Measurements from ENCODE around the gene SUDS3. TPM values are rescaled to one million over a fixed set of nuclear protein-coding genes. Genes with fewer than 3 reads are reported as not detected.

SUDS3 gene
- total RNA-seq, 1 experiment from 2014 or later = 33.5 TPM

DNA sequence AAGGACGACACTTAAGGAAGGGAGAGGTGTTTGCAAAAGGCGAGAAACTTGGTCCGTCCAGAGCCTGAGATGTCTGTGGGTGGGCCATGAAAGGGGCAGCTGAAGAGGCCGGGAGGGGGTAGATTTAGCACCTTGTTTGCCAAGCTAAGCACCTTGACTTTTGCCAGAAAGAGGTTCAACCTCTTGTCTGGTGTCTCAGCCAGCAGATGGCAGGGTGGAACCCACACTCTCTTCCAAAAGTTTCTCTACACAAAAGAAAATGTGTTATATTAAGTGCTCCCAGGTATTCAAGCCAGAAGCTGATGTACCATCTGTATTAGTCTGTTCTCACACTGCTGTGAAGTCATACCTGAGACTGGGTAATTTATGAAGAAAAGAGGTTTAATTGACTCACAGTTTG, 69.9 kb downstream of the SUDS3 start:
- no peak for DNase-seq (ENCODE audit: low read depth)

DNA sequence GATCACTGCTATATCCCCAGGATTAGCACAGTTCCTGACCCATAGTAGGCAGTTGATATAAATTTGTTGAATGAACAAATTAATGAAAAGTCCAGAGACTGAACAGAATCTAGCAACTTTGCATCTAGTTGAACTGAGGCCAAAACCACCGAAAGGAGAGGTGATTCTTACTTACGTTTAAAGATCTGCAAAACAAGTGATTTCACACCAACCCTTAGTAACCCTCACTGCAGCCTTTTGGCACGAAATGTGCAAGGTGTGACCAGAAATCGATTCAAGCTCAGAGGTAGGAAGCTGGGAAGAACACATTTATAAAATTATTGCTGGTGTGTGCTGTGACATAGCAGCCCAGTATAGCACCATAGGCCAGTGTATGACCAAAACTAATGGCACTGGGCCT, 70.8 kb downstream of the SUDS3 start:
- no peak for DNase-seq (ENCODE audit: low read depth)

DNA sequence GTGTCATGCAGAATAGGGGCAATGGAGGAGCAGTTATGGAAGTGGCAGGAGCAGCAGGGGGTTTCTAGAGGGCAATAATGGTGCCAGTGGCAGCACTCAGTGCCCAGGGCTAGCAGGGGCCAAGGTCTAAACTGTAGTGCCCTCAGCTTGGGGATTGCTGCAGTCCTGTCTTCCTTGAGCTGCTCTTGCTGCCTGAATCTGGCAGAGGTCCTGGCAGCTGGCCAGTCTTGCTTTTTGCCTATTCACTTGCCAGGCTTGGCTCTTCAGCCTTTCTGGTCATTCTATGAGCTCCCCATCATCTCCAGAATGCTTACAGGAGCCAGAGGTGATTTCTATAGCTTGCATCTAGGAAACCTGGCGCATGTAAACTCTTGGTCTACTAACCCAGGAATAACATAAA, 72.0 kb downstream of the SUDS3 start:
- DNase-seq (ENCODE audit: low read depth) = no peak

DNA sequence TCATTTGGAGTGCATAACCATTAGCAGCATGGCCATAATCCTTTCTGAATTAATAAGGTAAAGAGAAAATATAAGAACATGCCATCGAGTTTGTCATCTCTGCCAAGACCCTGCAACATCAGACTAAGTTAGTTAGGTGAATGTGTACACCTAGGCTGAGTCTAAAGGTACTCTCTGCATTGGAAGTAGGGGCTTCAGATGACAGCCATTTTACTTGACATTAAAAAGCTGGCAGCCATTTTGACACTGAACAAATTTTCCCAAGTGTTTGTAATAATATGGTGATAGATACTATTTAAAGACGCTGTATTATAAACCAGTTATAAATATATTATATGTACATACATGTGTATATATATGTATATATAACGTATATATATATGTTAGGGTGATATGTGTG, 79.0 kb downstream of the SUDS3 start:
- peak; percentile 39 for DNase-seq (ENCODE audit: low read depth)

DNA sequence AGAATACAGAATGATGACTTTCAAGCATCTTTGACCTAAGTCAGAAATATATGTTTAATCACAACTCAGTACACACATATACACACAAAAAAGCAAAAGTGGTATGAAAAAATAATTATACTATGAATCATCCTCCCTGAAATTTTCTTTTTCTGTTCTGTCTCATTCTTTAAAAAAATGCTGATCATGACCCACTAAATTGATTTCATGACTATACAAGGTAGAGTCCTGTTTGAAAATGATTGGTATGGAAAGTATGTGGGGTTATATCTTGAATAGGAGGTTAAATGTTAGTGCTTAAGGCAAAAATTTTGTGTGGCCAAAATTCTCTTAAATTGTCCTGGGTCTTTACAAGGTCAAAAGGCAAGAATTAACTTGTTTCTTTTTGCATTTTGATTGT, 80.4 kb downstream of the SUDS3 start:
- no peak for DNase-seq (ENCODE audit: low read depth)

DNA sequence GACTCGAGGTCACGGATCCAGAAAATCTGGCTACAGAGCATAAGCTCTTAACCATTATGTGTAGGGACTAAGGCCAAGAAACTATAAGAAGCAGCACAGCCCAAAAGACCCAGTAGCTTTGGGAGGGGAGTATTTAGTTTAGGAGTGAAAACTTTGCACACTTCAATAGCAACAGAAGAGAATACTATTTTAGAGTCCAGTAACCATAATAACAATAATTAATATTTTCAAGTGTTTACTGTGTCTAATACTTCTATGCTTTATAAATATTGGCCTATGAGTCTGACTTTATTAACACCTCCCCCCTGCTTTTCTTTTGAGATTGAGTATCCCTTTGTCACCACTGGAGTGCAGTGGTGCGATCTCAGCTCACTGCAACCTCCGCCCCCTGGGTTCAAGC, 82.8 kb downstream of the SUDS3 start:
- DNase-seq (ENCODE audit: low read depth) = no peak

DNA sequence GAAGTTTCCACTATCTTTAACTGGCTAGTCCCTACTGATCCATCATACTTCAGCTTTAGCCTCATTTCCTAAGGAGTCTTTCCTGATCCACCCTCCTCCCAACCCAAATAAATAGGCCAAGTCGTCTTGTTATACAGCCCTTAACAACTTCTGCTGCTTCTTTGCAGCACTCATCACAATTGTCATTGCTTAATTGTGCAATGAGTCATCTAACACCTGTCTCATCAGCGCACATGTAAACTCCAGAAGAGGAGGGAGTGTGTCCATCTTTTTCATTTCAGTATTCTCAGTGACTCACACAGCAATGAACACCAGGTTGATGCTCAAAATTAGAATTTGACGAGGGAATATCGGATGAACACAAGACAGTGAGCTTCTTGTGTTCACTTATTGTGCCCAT, 87.3 kb downstream of the SUDS3 start:
- DNase-seq (ENCODE audit: low read depth) = no peak

DNA sequence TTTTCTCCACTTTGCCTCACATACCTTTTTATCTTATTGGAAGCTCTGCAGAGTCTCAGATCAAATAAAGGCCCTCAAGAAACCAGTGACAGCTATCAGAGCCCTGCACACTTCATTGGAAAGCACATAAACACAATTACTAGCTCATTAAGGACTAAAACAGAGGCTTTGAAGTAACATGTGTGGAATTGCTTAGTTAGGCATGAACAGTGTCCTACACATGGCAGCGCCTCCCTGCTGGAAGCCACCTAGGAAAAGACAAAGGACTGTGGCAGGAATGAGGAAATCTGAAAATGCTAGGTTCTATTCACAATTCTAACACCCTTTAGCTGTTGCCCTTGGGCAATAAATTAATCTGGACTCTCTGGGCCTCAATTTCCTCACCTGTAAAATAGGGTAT, 89.4 kb downstream of the SUDS3 start:
- no peak for DNase-seq (ENCODE audit: low read depth)

Other genes starting within 250 kb of the SUDS3 start
- gene PEBP1, start 240.4 kb upstream of the SUDS3 start, total RNA-seq (2014; rRNA removed; shearing (Covaris generic)) = 154 and 185 TPM in 2 replicates
- gene TAOK3, start 3.6 kb upstream of the SUDS3 start, total RNA-seq (2014; rRNA removed; shearing (Covaris generic)) = 7.9 and 10.6 TPM in 2 replicates